Neutrophil (primary cell): ENCODE measurements around the gene CBLC.

Experiments used
- H3K27ac ChIP-seq: fragments of 200-600 bp; sonication (generic); 2 replicates; pipeline ENCODE4 v1.5.1; 2016; ENCODE audit warnings: mild to moderate bottlenecking, moderate library complexity
- H3K27me3 ChIP-seq: fragments of 200-600 bp; sonication (generic); 2 replicates; pipeline ENCODE4 v1.6.0; 2016; ENCODE audit warnings: mild to moderate bottlenecking
- H3K36me3 ChIP-seq: fragments of 200-600 bp; sonication (generic); 2 replicates; pipeline ENCODE4 v1.5.1; 2017
- H3K4me1 ChIP-seq, 2 experiments: fragments of 200-600 bp in 1 of 2; sonication (generic) in 1 of 2; 1 replicate in 1 of 2; 2 replicates in 1 of 2; pipeline versions ENCODE4 v1.5.1 to v1.6.1; 2013 to 2016; ENCODE audit warnings: low read depth in 1 of 2, low read length in 1 of 2, mild to moderate bottlenecking in 1 of 2, moderate library complexity in 1 of 2; ENCODE audit not compliant: control insufficient read depth in 1 of 2, insufficient read depth in 1 of 2
- H3K4me3 ChIP-seq, 2 experiments: fragments of 200-600 bp in 1 of 2; sonication (generic) in 1 of 2; 1 replicate in 1 of 2; 2 replicates in 1 of 2; pipeline ENCODE4 v1.5.1; 2013 to 2016; ENCODE audit warnings: low read depth in 1 of 2, low read length in 1 of 2, mild to moderate bottlenecking in 1 of 2, moderate library complexity in 1 of 2
- H3K9me3 ChIP-seq: fragments of 200-600 bp; sonication (generic); 2 replicates; pipeline ENCODE4 v1.5.1; 2016
- TF ChIP-seq, protein P1 (sequence below): fragments of 200-600 bp; sonication (generic); IDR thresholded peaks from 2 replicates; pipeline ENCODE4 v1.5.1; 2016; ENCODE audit warnings: antibody characterized with exemption

Gene CBLC

DNA sequence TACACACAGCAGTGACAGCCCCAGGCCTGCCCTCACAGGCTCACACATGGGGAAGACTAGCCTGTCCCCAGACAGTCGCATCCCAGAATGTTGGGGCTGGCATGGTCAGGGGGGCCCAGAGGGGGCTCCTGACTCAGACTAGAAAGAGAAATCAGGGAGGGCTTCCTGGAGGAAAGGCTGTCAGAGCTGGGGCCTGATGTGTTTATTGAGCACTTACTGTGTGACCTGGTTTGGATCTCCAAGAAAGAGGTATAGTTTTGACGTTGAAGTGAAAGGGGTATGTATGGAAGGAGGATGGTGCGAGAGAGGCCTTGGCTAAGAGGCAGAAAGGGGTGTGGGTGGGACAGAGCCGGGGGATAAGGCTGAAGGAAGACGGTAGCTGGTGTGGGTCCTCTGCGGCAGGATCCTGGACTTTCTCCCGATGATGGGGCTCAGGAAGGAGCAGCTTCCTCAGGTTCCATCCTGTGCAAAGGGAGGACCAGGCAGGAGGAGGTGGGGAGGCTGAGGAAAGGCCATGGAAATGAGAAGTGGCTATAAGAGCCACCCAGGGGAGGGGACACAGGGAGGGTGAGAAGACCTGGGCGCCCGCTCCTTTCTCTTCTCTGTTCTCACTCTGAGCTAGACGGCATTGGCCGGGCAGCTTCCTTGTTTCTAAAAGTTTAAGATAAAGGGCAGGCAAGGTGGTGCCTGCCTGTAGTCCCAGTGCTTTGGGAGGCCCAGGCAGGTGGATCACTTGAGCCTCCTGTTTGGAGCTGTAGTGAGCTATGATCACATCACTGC lies 45.3 kb upstream of the CBLC start:
- Histone ChIP-seq H3K27me3 (no peaks in the 10 kb centered on the region), H3K4me3 (no peak overlapping the region), H3K4me1 (peaks cover 50 to 53% of the 10 kb centered on the region in 2 experiments), H3K9me3 (no peaks in the 10 kb centered on the region), H3K36me3 (no peaks in the 10 kb centered on the region), H3K27ac (no peak overlapping the region)
- TF ChIP-seq, protein P1, sequence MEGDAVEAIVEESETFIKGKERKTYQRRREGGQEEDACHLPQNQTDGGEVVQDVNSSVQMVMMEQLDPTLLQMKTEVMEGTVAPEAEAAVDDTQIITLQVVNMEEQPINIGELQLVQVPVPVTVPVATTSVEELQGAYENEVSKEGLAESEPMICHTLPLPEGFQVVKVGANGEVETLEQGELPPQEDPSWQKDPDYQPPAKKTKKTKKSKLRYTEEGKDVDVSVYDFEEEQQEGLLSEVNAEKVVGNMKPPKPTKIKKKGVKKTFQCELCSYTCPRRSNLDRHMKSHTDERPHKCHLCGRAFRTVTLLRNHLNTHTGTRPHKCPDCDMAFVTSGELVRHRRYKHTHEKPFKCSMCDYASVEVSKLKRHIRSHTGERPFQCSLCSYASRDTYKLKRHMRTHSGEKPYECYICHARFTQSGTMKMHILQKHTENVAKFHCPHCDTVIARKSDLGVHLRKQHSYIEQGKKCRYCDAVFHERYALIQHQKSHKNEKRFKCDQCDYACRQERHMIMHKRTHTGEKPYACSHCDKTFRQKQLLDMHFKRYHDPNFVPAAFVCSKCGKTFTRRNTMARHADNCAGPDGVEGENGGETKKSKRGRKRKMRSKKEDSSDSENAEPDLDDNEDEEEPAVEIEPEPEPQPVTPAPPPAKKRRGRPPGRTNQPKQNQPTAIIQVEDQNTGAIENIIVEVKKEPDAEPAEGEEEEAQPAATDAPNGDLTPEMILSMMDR, result no peak

DNA sequence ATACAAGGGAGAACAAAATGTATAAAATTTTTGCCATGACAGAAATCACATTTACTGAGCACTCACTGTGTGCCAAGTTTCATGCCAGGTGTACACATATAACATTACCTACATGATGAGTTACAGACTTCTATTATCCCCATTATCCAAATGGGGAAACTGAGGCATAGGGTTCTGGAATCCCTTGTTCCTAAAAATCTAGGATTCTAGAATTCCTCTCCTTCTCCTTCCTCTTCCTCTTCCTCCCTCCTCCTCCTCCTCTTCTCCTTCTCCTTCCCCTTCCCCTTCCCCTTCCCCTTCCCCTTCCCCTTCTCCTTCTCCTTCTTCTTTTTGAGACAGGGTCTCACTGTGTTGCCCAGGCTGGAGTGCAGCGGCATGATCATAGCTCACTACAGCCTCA lies 43.3 kb upstream of the CBLC start:
- no peak overlapping the region for H3K4me3 ChIP-seq
- peaks cover 57 to 59% of the 10 kb centered on the region in 2 experiments for H3K4me1 ChIP-seq

DNA sequence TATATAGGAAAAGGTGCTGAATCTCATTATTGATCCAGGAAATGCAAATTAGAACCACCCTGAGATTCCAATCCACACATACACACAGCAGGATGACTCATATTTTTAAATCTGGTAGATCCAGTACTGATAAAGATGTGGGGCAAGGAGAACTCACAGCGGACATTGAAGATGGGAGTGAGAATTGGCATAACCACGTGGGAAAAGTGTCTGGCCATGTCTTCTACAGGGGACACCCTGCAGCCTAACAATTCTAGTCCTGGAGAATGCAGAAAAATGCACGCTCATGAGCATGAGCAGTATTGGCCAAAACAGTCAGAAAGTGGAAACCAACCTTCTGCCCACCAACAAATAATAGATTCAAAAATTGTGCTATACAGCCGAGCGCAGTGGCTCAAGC lies 42.7 kb upstream of the CBLC start:
- Histone ChIP-seq H3K4me3 (no peak overlapping the region), H3K27ac (peak overlapping the region; percentile 78), H3K4me1 (peaks cover 61 to 62% of the 10 kb centered on the region in 2 experiments), H3K9me3 (no peaks in the 10 kb centered on the region), H3K27me3 (no peaks in the 10 kb centered on the region), H3K36me3 (no peaks in the 10 kb centered on the region)
- TF ChIP-seq, protein P1, result no peak

More for the DNA sequence above, 43.3 kb upstream of the CBLC start:
- H3K27ac ChIP-seq, result peak overlapping the region; percentile 78
- H3K36me3 ChIP-seq, result no peaks in the 10 kb centered on the region
- TF ChIP-seq, protein P1, result no peak
- no peaks in the 10 kb centered on the region for H3K9me3 ChIP-seq
- no peaks in the 10 kb centered on the region for H3K27me3 ChIP-seq

DNA sequence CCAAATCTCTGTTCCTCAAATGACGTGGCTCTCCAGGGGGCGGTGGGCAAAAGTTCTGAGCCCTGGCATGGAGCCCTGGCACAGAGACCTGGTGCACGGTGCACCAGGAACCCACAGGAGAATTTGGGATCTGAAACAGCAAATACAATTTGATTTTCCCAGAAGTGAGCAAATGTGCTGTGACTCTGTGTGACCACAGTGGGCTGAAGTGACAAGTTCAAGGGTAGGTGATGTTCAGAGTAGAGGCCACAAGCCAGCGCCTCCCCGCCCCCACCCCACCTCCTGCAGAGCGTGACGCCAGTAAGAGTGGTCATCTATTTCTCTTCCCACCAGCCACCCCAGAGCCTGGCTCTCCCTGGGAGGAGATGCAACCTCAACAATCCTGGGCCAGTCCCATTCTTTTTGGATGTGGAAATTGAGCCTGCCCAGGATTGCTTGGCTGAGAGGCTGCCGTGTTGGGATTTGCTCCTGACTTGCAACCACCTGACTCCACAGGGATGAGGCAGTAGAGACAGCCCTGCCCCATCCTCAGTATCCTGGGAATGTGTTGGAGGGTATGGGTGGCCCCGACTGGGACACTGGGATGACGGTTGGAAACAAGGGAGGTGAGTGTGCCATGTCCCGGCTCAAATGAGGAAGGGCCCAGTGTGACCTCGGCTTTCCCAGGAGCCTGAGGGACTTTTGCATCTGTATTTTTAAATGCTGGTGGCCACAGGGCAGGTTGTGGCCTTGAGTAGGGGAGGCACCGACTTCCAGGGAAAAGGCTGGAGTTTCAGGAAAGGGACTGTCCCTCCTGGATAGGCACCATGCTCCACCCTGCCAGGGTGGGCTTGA lies 40.2 kb upstream of the CBLC start:
- no peaks in the 10 kb centered on the region for H3K27me3 ChIP-seq
- TF ChIP-seq, protein P1, result no peak
- no peaks in the 10 kb centered on the region for H3K9me3 ChIP-seq
- peak overlapping the region; percentile 78 for H3K27ac ChIP-seq
- H3K4me3 ChIP-seq, result peak overlapping the region in 1 of 2 experiments; percentile 38
- H3K36me3 ChIP-seq, result no peaks in the 10 kb centered on the region
- peaks cover 84 to 85% of the 10 kb centered on the region in 2 experiments for H3K4me1 ChIP-seq

DNA sequence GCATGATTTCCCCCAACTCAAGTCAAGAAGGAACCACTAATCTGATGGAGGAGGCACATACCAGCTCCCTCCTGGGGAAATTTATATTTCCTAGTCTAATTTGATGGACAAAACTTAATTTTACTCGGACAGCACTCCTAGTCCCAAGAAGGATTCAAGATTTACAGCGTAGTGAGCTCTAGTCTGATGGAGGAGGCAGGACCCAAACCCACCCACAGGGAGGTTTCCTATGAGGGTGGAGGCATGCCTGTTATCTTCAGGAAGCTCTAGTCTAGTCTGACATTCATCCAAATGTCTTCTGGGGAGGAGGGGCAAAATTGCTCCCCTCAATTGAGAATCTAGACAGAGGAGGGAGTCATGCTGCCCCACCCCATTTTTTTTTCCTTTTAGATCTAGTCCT lies 39.6 kb upstream of the CBLC start:
- Histone ChIP-seq H3K27ac (peak overlapping the region; percentile 78), H3K9me3 (no peaks in the 10 kb centered on the region), H3K27me3 (no peaks in the 10 kb centered on the region), H3K36me3 (no peaks in the 10 kb centered on the region), H3K4me3 (no peak overlapping the region), H3K4me1 (peaks cover 90 to 92% of the 10 kb centered on the region in 2 experiments)
- TF ChIP-seq, protein P1, result no peak
